HepG2 (cell line): Measurements from ENCODE around the gene TMEM79.

Experiments
- AGO1 ChIP-seq: fragments of 200-400 bp; formaldehyde crosslinking; IDR thresholded peaks from 2 replicates; pipeline ENCODE4 v1.6.1; 2017; ENCODE audit warnings: mild to moderate bottlenecking, low read depth, low read length, moderate library complexity; ENCODE audit not compliant: poor library complexity, severe bottlenecking
- MYC ChIP-seq: sonication (generic); formaldehyde crosslinking; IDR thresholded peaks from 2 replicates; pipeline ENCODE4 v1.9.0; 2021; ENCODE audit warnings: missing genetic modification reagents, borderline replicate concordance

- TF ChIP-seq AGO1: no peak
- no peak for TF ChIP-seq MYC
Observed at GRCh38 chr1:156320560-156320959, 36.4 kb downstream of the TMEM79 start.
